Muscle of leg (tissue), 9 donors: Measurements from ENCODE around the gene THEM4. TPM values are rescaled to one million over a fixed set of nuclear protein-coding genes. Genes with fewer than 3 reads are reported as not detected.

Experiments
- polyA plus RNA-seq, 8 donors: library from polyadenylated mRNA; unstranded; fragments of 120-200 nt; gene quantifications; one replicate each; pipeline versions ENCODE4 v1.2.1 to v1.2.3, GENCODE V29; 2013; ENCODE audit warnings: inconsistent platforms in 1 of 8, low replicate concordance in 1 of 8; ENCODE audit not compliant: insufficient read length in 8 of 8, insufficient read depth in 1 of 8
- total RNA-seq: library from RNA; stranded (reverse); fragments of 120-200 nt; gene quantifications from one replicate; pipeline ENCODE4 v1.2.4, GENCODE V29; 2013

Gene THEM4
- total and polyA plus RNA-seq, 9 donors = 9.5 to 19.0 (median 11.0) TPM

Other genes starting within 250 kb of the THEM4 start
- gene CELF3, start 192.7 kb downstream of the THEM4 start, total RNA-seq = 0.04 TPM
- 1 to 10 TPM in 2 of 8 donors, under 1 TPM in 6; 0.43 to 2.0 (median 0.74) TPM for gene CELF3, start 192.7 kb downstream of the THEM4 start, polyA plus RNA-seq
- gene RIIAD1, start 188.0 kb downstream of the THEM4 start, total RNA-seq = 2.7 TPM
- gene RIIAD1, start 188.0 kb downstream of the THEM4 start, polyA plus RNA-seq = 1 to 10 TPM in 5 of 8 donors, under 1 TPM in 2, not detected in 1; 0.59 to 3.4 (median 1.4) TPM
- 67.7 TPM for gene MRPL9, start 146.0 kb downstream of the THEM4 start, total RNA-seq
- gene MRPL9, start 146.0 kb downstream of the THEM4 start, polyA plus RNA-seq = 10 to 100 TPM; 66.3 to 87.9 (median 77.7) TPM
- 3.1 TPM for gene TDRKH, start 119.0 kb downstream of the THEM4 start, total RNA-seq
- 1 to 10 TPM; 3.4 to 3.9 (median 3.6) TPM for gene TDRKH, start 119.0 kb downstream of the THEM4 start, polyA plus RNA-seq
- gene LINGO4, start 104.1 kb downstream of the THEM4 start, total RNA-seq = 0.22 TPM
- gene LINGO4, start 104.1 kb downstream of the THEM4 start, polyA plus RNA-seq = under 1 TPM; 0.09 to 0.42 (median 0.25) TPM
- 8.6 TPM for gene RORC, start 77.7 kb downstream of the THEM4 start, total RNA-seq
- 1 to 10 TPM; 2.5 to 8.8 (median 6.6) TPM for gene RORC, start 77.7 kb downstream of the THEM4 start, polyA plus RNA-seq
- gene C2CD4D, start 69.7 kb downstream of the THEM4 start, total RNA-seq = not detected
- under 1 TPM in 7 of 8 donors, not detected in 1; 0.07 to 0.27 (median 0.18) TPM for gene C2CD4D, start 69.7 kb downstream of the THEM4 start, polyA plus RNA-seq
- gene THEM5, start 55.8 kb downstream of the THEM4 start, total RNA-seq = not detected
- 1 to 10 TPM in 1 of 8 donors, under 1 TPM in 7; 0.14 to 1.7 (median 0.42) TPM for gene THEM5, start 55.8 kb downstream of the THEM4 start, polyA plus RNA-seq
- 98.6 TPM for gene S100A10, start 84.3 kb upstream of the THEM4 start, total RNA-seq
- 100 to 1,000 TPM; 178 to 407 (median 227) TPM for gene S100A10, start 84.3 kb upstream of the THEM4 start, polyA plus RNA-seq
- gene S100A11, start 127.5 kb upstream of the THEM4 start, total RNA-seq = 97.6 TPM
- gene S100A11, start 127.5 kb upstream of the THEM4 start, polyA plus RNA-seq = 100 to 1,000 TPM; 159 to 303 (median 191) TPM
- not detected for gene TCHHL1, start 179.6 kb upstream of the THEM4 start, total RNA-seq
- not detected for gene TCHHL1, start 179.6 kb upstream of the THEM4 start, polyA plus RNA-seq
- gene TCHH, start 205.9 kb upstream of the THEM4 start, total RNA-seq = under 0.01 TPM
- under 1 TPM in 5 of 8 donors, not detected in 3; 0.03 to 0.05 (median 0.04) TPM for gene TCHH, start 205.9 kb upstream of the THEM4 start, polyA plus RNA-seq
- not detected for gene RPTN, start 249.7 kb upstream of the THEM4 start, total RNA-seq
- not detected for gene RPTN, start 249.7 kb upstream of the THEM4 start, polyA plus RNA-seq